Neural progenitor cell (in vitro differentiated cells): Measurements from ENCODE around the gene CPSF6. TPM values are rescaled to one million over a fixed set of nuclear protein-coding genes. Genes with fewer than 3 reads are reported as not detected.

ENCODE experiments used
- DNase-seq: peaks from one replicate; pipeline ENCODE4 v3.0.0-alpha.2; 2016; ENCODE audit warnings: low spot score
- H2AFZ ChIP-seq: fragments of 200-600 bp; sonication (generic); replicated peaks from 2 replicates; pipeline ENCODE4 v1.6.1; 2016; ENCODE audit warnings: antibody characterized with exemption
- H3F3A ChIP-seq: fragments of 200-600 bp; sonication (generic); 2 replicates; pipeline ENCODE4 v1.6.1; 2016; ENCODE audit warnings: antibody characterized with exemption, low read depth
- H3K27ac ChIP-seq: fragments of 200-600 bp; sonication (generic); 2 replicates; pipeline ENCODE4 v1.5.1; 2016; ENCODE audit warnings: mild to moderate bottlenecking
- H3K27me3 ChIP-seq: fragments of 200-600 bp; sonication (generic); 2 replicates; pipeline ENCODE4 v1.6.1; 2016; ENCODE audit warnings: mild to moderate bottlenecking, moderate library complexity
- H3K36me3 ChIP-seq: fragments of 200-600 bp; sonication (generic); 2 replicates; pipeline ENCODE4 v1.5.1; 2016
- H3K4me1 ChIP-seq: fragments of 200-600 bp; sonication (generic); 2 replicates; pipeline ENCODE4 v1.6.1; 2016; ENCODE audit warnings: mixed run types
- H3K4me2 ChIP-seq: fragments of 200-600 bp; sonication (generic); 2 replicates; pipeline ENCODE4 v1.6.1; 2016
- H3K4me3 ChIP-seq: fragments of 200-600 bp; sonication (generic); 2 replicates; pipeline ENCODE4 v1.5.1; 2016
- H3K79me2 ChIP-seq: fragments of 200-600 bp; sonication (generic); 2 replicates; pipeline ENCODE4 v1.6.1; 2016; ENCODE audit warnings: low read depth
- H3K9ac ChIP-seq: fragments of 200-600 bp; sonication (generic); 2 replicates; pipeline ENCODE4 v1.6.1; 2016
- H3K9me3 ChIP-seq: fragments of 200-600 bp; sonication (generic); 2 replicates; pipeline ENCODE4 v1.5.1; 2016; ENCODE audit warnings: low read depth
- H4K20me1 ChIP-seq: fragments of 200-600 bp; sonication (generic); 2 replicates; pipeline ENCODE4 v1.6.1; 2016; ENCODE audit warnings: low read depth
- H3K27ac Mint-ChIP-seq: 3 replicates; pipeline ENCODE4 v1.8.0; 2021; ENCODE audit warnings: mixed read lengths
- H3K27me3 Mint-ChIP-seq: 2 replicates; pipeline ENCODE4 v1.8.0; 2022; ENCODE audit warnings: low read depth, mild to moderate bottlenecking, inconsistent platforms, moderate library complexity, mixed read lengths; ENCODE audit not compliant: insufficient read depth
- H3K36me3 Mint-ChIP-seq: 3 replicates; pipeline ENCODE4 v1.8.0; 2021; ENCODE audit warnings: mixed read lengths
- H3K4me1 Mint-ChIP-seq: 3 replicates; pipeline ENCODE4 v1.8.0; 2021; ENCODE audit warnings: mixed read lengths
- H3K4me3 Mint-ChIP-seq: 3 replicates; pipeline ENCODE4 v1.8.0; 2021; ENCODE audit warnings: mild to moderate bottlenecking, moderate library complexity, mixed read lengths
- H3K9me3 Mint-ChIP-seq: 3 replicates; pipeline ENCODE4 v1.8.0; 2020; ENCODE audit warnings: mixed read lengths
- CTCF ChIP-seq: fragments of 200-600 bp; sonication (generic); IDR thresholded peaks from 2 replicates; pipeline ENCODE4 v1.5.1; 2017; ENCODE audit warnings: antibody characterized with exemption, mild to moderate bottlenecking
- EZH2 ChIP-seq: fragments of 200-600 bp; sonication (generic); IDR thresholded peaks from 2 replicates; pipeline ENCODE4 v1.6.1; 2017; ENCODE audit warnings: antibody characterized with exemption, mild to moderate bottlenecking, moderate library complexity
- EZH2phosphoT487 ChIP-seq: fragments of 200-600 bp; sonication (generic); IDR thresholded peaks from 2 replicates; pipeline ENCODE4 v1.6.1; 2017; ENCODE audit warnings: antibody characterized with exemption
- total RNA-seq: library from RNA; depleted of rRNA; stranded (reverse); fragments of >200 nt; gene quantifications from 2 replicates; pipeline ENCODE4 v1.2.3, GENCODE V29; 2015; ENCODE audit warnings: low replicate concordance

The CPSF6 gene
- total RNA-seq, 1 donor from 2014 or later = 155 TPM

GRCh38 chr12:69239922-69240630 lies 707 bp downstream of the CPSF6 start:
- DNase-seq = peak; percentile 81
- Histone ChIP-seq H3F3A (peaks cover 18% of the 10 kb centered on the region), H3K79me2 (peaks cover 67% of the 10 kb centered on the region), H3K36me3 (no peaks in the 10 kb centered on the region), H3K4me3 (peak overlapping the region; percentile 94), H2AFZ (peak overlapping the region; percentile 83), H3K9ac (peak overlapping the region; percentile 93), H4K20me1 (peaks cover 52% of the 10 kb centered on the region), H3K9me3 (no peaks in the 10 kb centered on the region), H3K4me2 (peak overlapping the region; percentile 97), H3K27me3 (no peaks in the 10 kb centered on the region), H3K27ac (peak overlapping the region; percentile 96), H3K4me1 (peaks cover 27% of the 10 kb centered on the region)
- peaks cover 4% of the 10 kb centered on the region for H3K27me3 Mint-ChIP-seq
- peak overlapping the region; percentile 99 for H3K4me3 Mint-ChIP-seq
- no peak for TF ChIP-seq CTCF
- TF ChIP-seq EZH2 = no peak
- no peak for TF ChIP-seq EZH2phosphoT487
- peaks cover 11% of the 10 kb centered on the region for H3K9me3 Mint-ChIP-seq
- peak overlapping the region; percentile 99 for H3K27ac Mint-ChIP-seq
- H3K4me1 Mint-ChIP-seq = peaks cover 21% of the 10 kb centered on the region
- H3K36me3 Mint-ChIP-seq = peaks cover 33% of the 10 kb centered on the region

GRCh38 chr12:69240631-69240995 lies 1.2 kb downstream of the CPSF6 start:
- Mint-ChIP-seq H3K4me3 (peak overlapping the region; percentile 99), H3K36me3 (peaks cover 38% of the 10 kb centered on the region), H3K27me3 (peaks cover 4% of the 10 kb centered on the region), H3K27ac (peak overlapping the region; percentile 90), H3K4me1 (peaks cover 21% of the 10 kb centered on the region), H3K9me3 (peaks cover 17% of the 10 kb centered on the region)
- Histone ChIP-seq H3K27ac (peak overlapping the region; percentile 96), H3K9ac (peak overlapping the region; percentile 93), H3K4me3 (peak overlapping the region; percentile 94), H2AFZ (no peak overlapping the region), H3K27me3 (no peaks in the 10 kb centered on the region), H4K20me1 (peaks cover 57% of the 10 kb centered on the region), H3K4me2 (peak overlapping the region; percentile 97), H3K36me3 (no peaks in the 10 kb centered on the region), H3F3A (peaks cover 13% of the 10 kb centered on the region), H3K4me1 (peaks cover 27% of the 10 kb centered on the region), H3K79me2 (peaks cover 72% of the 10 kb centered on the region), H3K9me3 (no peaks in the 10 kb centered on the region)
- peak; percentile 7 for DNase-seq
- TF ChIP-seq EZH2 = no peak
- no peak for TF ChIP-seq CTCF
- no peak for TF ChIP-seq EZH2phosphoT487

- peaks cover 21% of the 10 kb centered on the region for H3K4me1 Mint-ChIP-seq
- Histone ChIP-seq H3K27ac (no peak overlapping the region), H3K36me3 (no peaks in the 10 kb centered on the region), H3K4me2 (peak overlapping the region; percentile 97), H3K4me3 (peak overlapping the region; percentile 94), H3K79me2 (peaks cover 81% of the 10 kb centered on the region), H4K20me1 (peaks cover 66% of the 10 kb centered on the region), H3F3A (peaks cover 11% of the 10 kb centered on the region), H3K9ac (peak overlapping the region; percentile 93), H3K9me3 (peaks cover 2% of the 10 kb centered on the region), H2AFZ (no peak overlapping the region), H3K4me1 (peaks cover 27% of the 10 kb centered on the region), H3K27me3 (no peaks in the 10 kb centered on the region)
- TF ChIP-seq EZH2 = no peak
- no peak for TF ChIP-seq CTCF
- no peak for TF ChIP-seq EZH2phosphoT487
- H3K27ac Mint-ChIP-seq = no peak overlapping the region
- H3K27me3 Mint-ChIP-seq = peaks cover 4% of the 10 kb centered on the region
- no peak for DNase-seq
- H3K4me3 Mint-ChIP-seq = peak overlapping the region; percentile 99
- peaks cover 25% of the 10 kb centered on the region for H3K9me3 Mint-ChIP-seq
- H3K36me3 Mint-ChIP-seq = peaks cover 45% of the 10 kb centered on the region
These were observed 2.2 kb downstream of the CPSF6 start for GRCh38 chr12:69241438-69242092.
